ENCODE measurements around the gene USP34. TPM values are rescaled to one million over a fixed set of nuclear protein-coding genes. Genes with fewer than 3 reads are reported as not detected.

USP34 gene
- total RNA-seq, 2 donors from 2014 or later = 92.3 to 125 TPM

- Mint-ChIP-seq H3K36me3 (no peaks in the 10 kb centered on the region), H3K27me3 (no peaks in the 10 kb centered on the region), H3K9me3 (no peaks in the 10 kb centered on the region), H3K4me3 (no peak overlapping the region), H3K27ac (no peak overlapping the region), H3K4me1 (ENCODE audit: low read depth in 2 of 2) (peaks cover 47 to 57% of the 10 kb centered on the region in 2 donors)
- DNase-seq (ENCODE audit: low spot score) (no peak), ATAC-seq (no peak)
Observed at GRCh38 chr2:61431345-61431744, 39.5 kb downstream of the USP34 start.

DNA sequence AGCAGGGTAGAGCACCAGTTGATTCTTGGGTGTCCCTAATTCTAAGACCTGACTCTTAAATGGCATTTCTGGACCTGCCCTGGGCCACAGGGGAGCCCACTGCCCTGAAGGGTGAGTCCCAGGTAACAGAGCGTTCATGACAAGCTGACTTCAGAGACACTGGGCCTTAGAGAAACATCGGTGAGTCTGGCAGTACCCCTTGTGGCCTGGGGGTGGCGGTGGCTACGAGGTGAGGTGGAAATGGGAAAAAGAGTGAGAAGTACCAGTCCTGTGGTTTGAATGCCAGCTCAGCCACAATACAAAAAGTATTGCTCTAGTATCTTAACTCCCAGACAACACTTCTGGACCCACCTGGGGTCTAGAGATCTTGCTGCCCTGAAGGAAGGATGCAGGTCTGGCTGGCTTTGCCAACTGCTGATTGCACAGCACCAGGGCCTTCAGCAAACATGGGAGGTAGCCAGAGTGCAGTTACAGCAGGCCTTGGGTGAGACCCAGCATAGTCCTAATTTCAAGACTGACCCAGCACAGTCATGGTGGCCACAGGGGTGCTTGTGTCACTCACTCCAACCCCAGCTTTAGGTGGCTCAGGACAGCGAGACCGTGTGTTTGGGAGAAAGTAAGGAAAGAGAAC is 44.5 kb downstream of the USP34 start:
- Mint-ChIP-seq H3K4me1 (ENCODE audit: low read depth in 2 of 2) (peaks cover 48 to 49% of the 10 kb centered on the region in 2 donors), H3K27ac (peak overlapping the region in 1 of 2 donors; percentile 82), H3K27me3 (no peaks in the 10 kb centered on the region), H3K9me3 (no peaks in the 10 kb centered on the region), H3K4me3 (no peak overlapping the region), H3K36me3 (no peaks in the 10 kb centered on the region)
- ATAC-seq (peak; percentile 89 to 90), DNase-seq (ENCODE audit: low spot score) (peak; percentile 74)

GRCh38 chr2:61425605-61426155 is 45.2 kb downstream of the USP34 start:
- peaks cover 49% of the 10 kb centered on the region in 2 donors for H3K4me1 Mint-ChIP-seq (ENCODE audit: low read depth in 2 of 2)

DNA sequence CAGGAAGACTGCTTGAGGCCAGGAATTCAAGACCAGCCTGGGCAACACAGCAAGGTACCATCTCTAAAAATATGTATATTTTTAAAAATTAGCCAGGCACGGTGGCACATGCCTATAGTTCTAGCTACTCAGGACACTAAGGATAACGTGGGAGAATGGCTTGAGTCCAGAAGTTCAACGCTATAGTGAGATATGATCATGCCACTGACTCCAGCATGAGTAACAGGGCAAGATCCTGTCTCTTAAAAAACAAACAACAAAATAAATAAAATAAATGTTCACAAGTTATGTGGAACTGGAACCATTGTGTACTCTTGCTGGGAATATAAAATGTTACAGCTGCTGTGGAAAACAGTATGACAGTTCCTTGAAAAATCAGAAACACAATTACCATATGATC is 47.2 kb downstream of the USP34 start:
- no peaks in the 10 kb centered on the region for H3K36me3 Mint-ChIP-seq
- DNase-seq (ENCODE audit: low spot score) (no peak), ATAC-seq (no peak)
- no peak overlapping the region for H3K4me3 Mint-ChIP-seq
- no peaks in the 10 kb centered on the region for H3K9me3 Mint-ChIP-seq
- H3K4me1 Mint-ChIP-seq (ENCODE audit: low read depth in 2 of 2) = peaks cover 56 to 59% of the 10 kb centered on the region in 2 donors
- no peak overlapping the region for H3K27ac Mint-ChIP-seq
- no peaks in the 10 kb centered on the region for H3K27me3 Mint-ChIP-seq

More at GRCh38 chr2:61425605-61426155, 45.2 kb downstream of the USP34 start:
- Mint-ChIP-seq H3K36me3 (no peaks in the 10 kb centered on the region), H3K27me3 (no peaks in the 10 kb centered on the region), H3K9me3 (no peaks in the 10 kb centered on the region), H3K27ac (peak overlapping the region; percentile 2 to 82), H3K4me3 (peak overlapping the region; percentile 1)
- peak in 1 of 2 donors; percentile 46 for ATAC-seq
- no peak for DNase-seq (ENCODE audit: low spot score)

GRCh38 chr2:61421611-61422010 is 49.3 kb downstream of the USP34 start:
- ATAC-seq (no peak), DNase-seq (ENCODE audit: low spot score) (no peak)
- Mint-ChIP-seq H3K27ac (peak overlapping the region; percentile 26 to 51), H3K27me3 (no peaks in the 10 kb centered on the region), H3K36me3 (no peaks in the 10 kb centered on the region), H3K4me3 (peak overlapping the region; percentile 3), H3K4me1 (ENCODE audit: low read depth in 2 of 2) (peaks cover 47 to 48% of the 10 kb centered on the region in 2 donors), H3K9me3 (no peaks in the 10 kb centered on the region)

- Mint-ChIP-seq H3K27ac (peak overlapping the region in 1 of 2 donors; percentile 26), H3K4me3 (no peak overlapping the region)
Observed at GRCh38 chr2:61420991-61421544, 49.8 kb downstream of the USP34 start.

DNA sequence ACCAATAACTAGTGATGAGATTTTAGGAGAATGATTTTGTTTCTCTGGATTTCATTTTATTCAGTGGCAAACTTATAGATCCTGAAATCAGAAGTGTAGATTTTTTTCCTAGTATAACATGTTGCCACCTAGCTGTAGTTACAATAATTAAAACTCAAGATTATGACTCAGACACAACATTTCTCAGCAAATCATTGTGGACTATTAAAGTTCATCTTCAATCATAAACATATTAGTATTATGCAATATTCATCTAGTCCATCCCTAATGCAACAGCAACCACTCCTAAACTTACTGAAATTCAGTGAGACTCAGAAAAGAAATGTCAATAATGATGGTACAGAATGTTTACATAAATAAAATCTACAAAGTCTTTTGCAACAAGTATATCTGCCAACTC is 51.3 kb downstream of the USP34 start:
- H3K27ac Mint-ChIP-seq = no peak overlapping the region
- no peaks in the 10 kb centered on the region for H3K9me3 Mint-ChIP-seq
- no peaks in the 10 kb centered on the region for H3K27me3 Mint-ChIP-seq
- no peak overlapping the region for H3K4me3 Mint-ChIP-seq
- H3K4me1 Mint-ChIP-seq (ENCODE audit: low read depth in 2 of 2) = peaks cover 32 to 37% of the 10 kb centered on the region in 2 donors
- DNase-seq (ENCODE audit: low spot score) = no peak
- no peak for ATAC-seq
- no peaks in the 10 kb centered on the region for H3K36me3 Mint-ChIP-seq

More at GRCh38 chr2:61420991-61421544, 49.8 kb downstream of the USP34 start:
- DNase-seq (ENCODE audit: low spot score) (no peak), ATAC-seq (no peak)
- H3K36me3 Mint-ChIP-seq = no peaks in the 10 kb centered on the region
- no peaks in the 10 kb centered on the region for H3K9me3 Mint-ChIP-seq
- H3K27me3 Mint-ChIP-seq = no peaks in the 10 kb centered on the region
- peaks cover 42 to 43% of the 10 kb centered on the region in 2 donors for H3K4me1 Mint-ChIP-seq (ENCODE audit: low read depth in 2 of 2)

GRCh38 chr2:61419129-61419528 is 51.8 kb downstream of the USP34 start:
- no peak overlapping the region for H3K27ac Mint-ChIP-seq
- H3K36me3 Mint-ChIP-seq = no peaks in the 10 kb centered on the region
- ATAC-seq = peak in 1 of 2 donors; percentile 57
- no peaks in the 10 kb centered on the region for H3K9me3 Mint-ChIP-seq
- peaks cover 37 to 38% of the 10 kb centered on the region in 2 donors for H3K4me1 Mint-ChIP-seq (ENCODE audit: low read depth in 2 of 2)
- no peak overlapping the region for H3K4me3 Mint-ChIP-seq
- DNase-seq (ENCODE audit: low spot score) = no peak
- no peaks in the 10 kb centered on the region for H3K27me3 Mint-ChIP-seq

GRCh38 chr2:61416871-61417645 is 53.8 kb downstream of the USP34 start:
- Mint-ChIP-seq H3K4me1 (ENCODE audit: low read depth in 2 of 2) (peaks cover 31 to 32% of the 10 kb centered on the region in 2 donors), H3K9me3 (no peaks in the 10 kb centered on the region), H3K27ac (no peak overlapping the region), H3K4me3 (no peak overlapping the region), H3K36me3 (no peaks in the 10 kb centered on the region), H3K27me3 (no peaks in the 10 kb centered on the region)
- no peak for DNase-seq (ENCODE audit: low spot score)
- no peak for ATAC-seq

DNA sequence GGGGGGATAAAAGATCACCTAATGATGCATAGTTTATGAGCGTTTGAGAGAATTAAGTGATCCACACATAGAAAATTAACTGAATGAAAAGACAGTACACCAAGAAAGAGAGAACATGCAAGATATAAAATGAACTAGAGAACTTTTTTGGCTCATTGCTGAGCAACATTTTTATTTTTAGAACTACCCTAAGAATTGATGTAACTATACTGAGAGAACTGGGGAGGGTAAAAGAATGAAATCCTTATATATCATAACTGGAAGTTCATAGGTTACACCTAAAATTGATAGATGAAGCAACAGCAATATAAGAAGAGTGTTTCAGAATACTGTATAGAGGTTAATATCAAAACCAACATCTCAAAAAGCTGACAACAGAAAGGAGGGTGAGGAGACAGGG is 55.6 kb downstream of the USP34 start:
- no peak overlapping the region for H3K4me3 Mint-ChIP-seq
- no peaks in the 10 kb centered on the region for H3K36me3 Mint-ChIP-seq
- ATAC-seq (no peak), DNase-seq (ENCODE audit: low spot score) (no peak)
- no peak overlapping the region for H3K27ac Mint-ChIP-seq
- H3K9me3 Mint-ChIP-seq = no peaks in the 10 kb centered on the region
- H3K27me3 Mint-ChIP-seq = no peaks in the 10 kb centered on the region
- H3K4me1 Mint-ChIP-seq (ENCODE audit: low read depth in 2 of 2) = peaks cover 27 to 36% of the 10 kb centered on the region in 2 donors

GRCh38 chr2:61414674-61415073 is 56.2 kb downstream of the USP34 start:
- no peaks in the 10 kb centered on the region for H3K9me3 Mint-ChIP-seq
- H3K27ac Mint-ChIP-seq = no peak overlapping the region
- H3K27me3 Mint-ChIP-seq = no peaks in the 10 kb centered on the region
- ATAC-seq (no peak), DNase-seq (ENCODE audit: low spot score) (no peak)
- peaks cover 27 to 33% of the 10 kb centered on the region in 2 donors for H3K4me1 Mint-ChIP-seq (ENCODE audit: low read depth in 2 of 2)
- no peaks in the 10 kb centered on the region for H3K36me3 Mint-ChIP-seq
- H3K4me3 Mint-ChIP-seq = no peak overlapping the region

DNA sequence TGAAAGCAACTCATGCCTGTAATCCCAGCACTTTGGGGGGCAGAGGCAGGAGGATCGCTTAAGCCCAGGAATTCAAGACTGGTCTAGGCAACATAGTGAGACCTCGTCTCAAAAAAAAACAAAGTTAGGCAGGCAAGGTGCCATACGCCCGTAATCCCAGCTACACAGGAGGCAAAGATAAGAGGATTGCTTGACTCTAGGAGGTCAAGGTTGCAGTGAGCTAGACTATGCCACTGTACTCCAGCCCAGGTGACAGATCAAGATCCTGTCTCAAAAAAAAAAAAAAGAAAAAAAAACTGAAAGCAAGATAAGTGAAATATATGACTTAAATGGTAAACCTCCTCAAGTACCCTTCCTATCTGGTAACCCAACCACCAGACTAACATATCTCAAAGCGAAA is 59.8 kb downstream of the USP34 start:
- no peaks in the 10 kb centered on the region for H3K36me3 Mint-ChIP-seq
- peaks cover 22 to 25% of the 10 kb centered on the region in 2 donors for H3K4me1 Mint-ChIP-seq (ENCODE audit: low read depth in 2 of 2)
- no peaks in the 10 kb centered on the region for H3K9me3 Mint-ChIP-seq
- DNase-seq (ENCODE audit: low spot score) (no peak), ATAC-seq (no peak)
- no peaks in the 10 kb centered on the region for H3K27me3 Mint-ChIP-seq
- H3K27ac Mint-ChIP-seq = no peak overlapping the region
- no peak overlapping the region for H3K4me3 Mint-ChIP-seq

DNA sequence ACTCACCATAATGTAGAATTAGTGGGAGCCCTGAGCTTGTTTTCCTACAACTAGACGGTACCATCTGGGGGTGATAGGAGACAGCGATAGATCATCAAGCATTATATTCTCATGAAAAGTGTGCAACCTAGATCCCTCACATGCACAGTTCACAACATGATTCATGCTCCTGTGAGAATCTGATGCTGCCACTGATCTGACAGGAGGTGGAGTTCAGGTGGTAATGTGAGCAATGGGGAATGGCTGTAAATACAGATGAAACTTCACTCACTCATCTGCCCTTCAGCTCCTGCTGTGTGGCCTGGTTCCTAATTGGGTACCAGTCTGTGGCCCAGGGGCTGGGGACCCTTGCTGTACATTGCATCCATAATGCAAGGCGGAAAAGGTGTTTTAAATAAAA is 60.7 kb downstream of the USP34 start:
- no peaks in the 10 kb centered on the region for H3K27me3 Mint-ChIP-seq
- no peaks in the 10 kb centered on the region for H3K36me3 Mint-ChIP-seq
- DNase-seq (ENCODE audit: low spot score) (no peak), ATAC-seq (no peak)
- no peak overlapping the region for H3K4me3 Mint-ChIP-seq
- H3K9me3 Mint-ChIP-seq = no peaks in the 10 kb centered on the region
- peaks cover 22 to 23% of the 10 kb centered on the region in 2 donors for H3K4me1 Mint-ChIP-seq (ENCODE audit: low read depth in 2 of 2)
- H3K27ac Mint-ChIP-seq = no peak overlapping the region

- Mint-ChIP-seq H3K27me3 (no peaks in the 10 kb centered on the region), H3K36me3 (no peaks in the 10 kb centered on the region), H3K27ac (no peak overlapping the region), H3K4me3 (no peak overlapping the region), H3K4me1 (ENCODE audit: low read depth in 2 of 2) (peaks cover 5 to 14% of the 10 kb centered on the region in 2 donors), H3K9me3 (no peaks in the 10 kb centered on the region)
- DNase-seq (ENCODE audit: low spot score) (no peak), ATAC-seq (no peak)
Observed at GRCh38 chr2:61405813-61406212, 65.1 kb downstream of the USP34 start.

Data from natural killer cell treated with Interleukin-12 subunit alpha and Interleukin-12 subunit beta and Interleukin-15 and Interleukin-18, amount 100 ng/mL, for 72 hours (primary cell).